Measurements from ENCODE around the gene RPGR. TPM values are rescaled to one million over a fixed set of nuclear protein-coding genes. Genes with fewer than 3 reads are reported as not detected.

Gene RPGR
- total RNA-seq, 1 donor from 2014 or later: 32.3 TPM

DNA sequence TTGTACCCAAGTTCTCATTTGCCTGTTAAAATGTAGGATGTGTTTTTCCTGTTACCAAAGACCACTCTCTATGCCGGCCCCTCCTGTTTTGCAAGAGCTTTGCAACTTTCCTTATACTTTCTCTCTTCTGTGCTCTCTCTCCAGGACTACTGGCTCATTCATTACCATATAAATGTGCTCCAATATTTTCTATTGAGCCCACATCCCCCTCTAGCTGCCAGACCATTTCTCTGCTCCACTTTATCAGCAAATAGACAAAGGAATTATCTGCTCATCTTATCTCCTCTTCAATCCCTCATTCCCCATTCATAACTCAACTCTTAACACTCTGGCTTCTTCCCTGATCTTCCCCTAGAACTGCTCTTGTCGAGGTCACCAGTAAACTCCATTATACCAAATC, 33.6 kb downstream of the RPGR start:
- no peak overlapping the region for H3K27ac Mint-ChIP-seq
- no peak overlapping the region for H3K4me3 Mint-ChIP-seq (ENCODE audit: low read depth)
- no peaks in the 10 kb centered on the region for H3K4me1 Mint-ChIP-seq (ENCODE audit: low read depth)
- DNase-seq (ENCODE audit: low spot score, unreplicated experiment): no peak
- TF ChIP-seq, protein P1, sequence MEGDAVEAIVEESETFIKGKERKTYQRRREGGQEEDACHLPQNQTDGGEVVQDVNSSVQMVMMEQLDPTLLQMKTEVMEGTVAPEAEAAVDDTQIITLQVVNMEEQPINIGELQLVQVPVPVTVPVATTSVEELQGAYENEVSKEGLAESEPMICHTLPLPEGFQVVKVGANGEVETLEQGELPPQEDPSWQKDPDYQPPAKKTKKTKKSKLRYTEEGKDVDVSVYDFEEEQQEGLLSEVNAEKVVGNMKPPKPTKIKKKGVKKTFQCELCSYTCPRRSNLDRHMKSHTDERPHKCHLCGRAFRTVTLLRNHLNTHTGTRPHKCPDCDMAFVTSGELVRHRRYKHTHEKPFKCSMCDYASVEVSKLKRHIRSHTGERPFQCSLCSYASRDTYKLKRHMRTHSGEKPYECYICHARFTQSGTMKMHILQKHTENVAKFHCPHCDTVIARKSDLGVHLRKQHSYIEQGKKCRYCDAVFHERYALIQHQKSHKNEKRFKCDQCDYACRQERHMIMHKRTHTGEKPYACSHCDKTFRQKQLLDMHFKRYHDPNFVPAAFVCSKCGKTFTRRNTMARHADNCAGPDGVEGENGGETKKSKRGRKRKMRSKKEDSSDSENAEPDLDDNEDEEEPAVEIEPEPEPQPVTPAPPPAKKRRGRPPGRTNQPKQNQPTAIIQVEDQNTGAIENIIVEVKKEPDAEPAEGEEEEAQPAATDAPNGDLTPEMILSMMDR (IDR thresholded peaks at IDR 0.05; ENCODE audit: unreplicated experiment): no peak
- peaks cover 5% of the 10 kb centered on the region for H3K36me3 Mint-ChIP-seq (ENCODE audit: insufficient read depth)
- H3K27me3 Mint-ChIP-seq: no peaks in the 10 kb centered on the region
- H3K9me3 Mint-ChIP-seq (ENCODE audit: low read depth): peaks cover 8% of the 10 kb centered on the region

GRCh38 chrX:38287674-38288073, 39.6 kb downstream of the RPGR start:
- no peaks in the 10 kb centered on the region for H3K4me1 Mint-ChIP-seq (ENCODE audit: low read depth)

GRCh38 chrX:38285649-38286048, 41.7 kb downstream of the RPGR start:
- H3K4me3 Mint-ChIP-seq (ENCODE audit: low read depth): no peak overlapping the region
- no peaks in the 10 kb centered on the region for H3K4me1 Mint-ChIP-seq (ENCODE audit: low read depth)
- peaks cover 14% of the 10 kb centered on the region for H3K36me3 Mint-ChIP-seq (ENCODE audit: insufficient read depth)
- no peak for DNase-seq (ENCODE audit: low spot score, unreplicated experiment)
- no peak overlapping the region for H3K27ac Mint-ChIP-seq
- no peaks in the 10 kb centered on the region for H3K27me3 Mint-ChIP-seq
- peaks cover 19% of the 10 kb centered on the region for H3K9me3 Mint-ChIP-seq (ENCODE audit: low read depth)
- TF ChIP-seq, protein P1 (IDR thresholded peaks at IDR 0.05; ENCODE audit: unreplicated experiment): no peak

More at GRCh38 chrX:38287674-38288073, 39.6 kb downstream of the RPGR start:
- no peak overlapping the region for H3K4me3 Mint-ChIP-seq (ENCODE audit: low read depth)
- H3K27ac Mint-ChIP-seq: no peak overlapping the region
- H3K9me3 Mint-ChIP-seq (ENCODE audit: low read depth): peaks cover 16% of the 10 kb centered on the region
- DNase-seq (ENCODE audit: low spot score, unreplicated experiment): no peak
- no peaks in the 10 kb centered on the region for H3K27me3 Mint-ChIP-seq
- peaks cover 16% of the 10 kb centered on the region for H3K36me3 Mint-ChIP-seq (ENCODE audit: insufficient read depth)
- TF ChIP-seq, protein P1 (IDR thresholded peaks at IDR 0.05; ENCODE audit: unreplicated experiment): no peak

DNA sequence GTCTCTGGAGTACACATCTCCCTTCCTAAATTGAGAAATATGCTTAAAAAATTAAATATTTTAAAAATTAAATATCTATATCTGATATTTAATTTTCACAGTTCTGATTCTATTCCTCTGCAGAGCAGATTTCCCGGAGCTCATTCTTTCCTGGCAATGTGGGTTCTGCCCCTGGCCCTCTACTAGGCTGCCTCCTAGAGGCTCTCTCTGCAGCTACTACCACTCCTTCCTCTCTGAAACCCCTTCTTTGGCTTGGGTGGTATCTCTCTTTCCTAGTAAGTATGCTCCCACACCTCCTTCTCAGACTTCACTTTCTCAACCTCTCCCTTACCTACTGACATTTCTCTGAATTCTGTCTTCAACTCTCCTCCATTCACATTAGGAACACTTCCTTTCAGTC, 45.3 kb downstream of the RPGR start:
- DNase-seq (ENCODE audit: low spot score, unreplicated experiment): no peak
- Mint-ChIP-seq H3K9me3 (ENCODE audit: low read depth) (peaks cover 14% of the 10 kb centered on the region), H3K36me3 (ENCODE audit: insufficient read depth) (peaks cover 7% of the 10 kb centered on the region), H3K27ac (no peak overlapping the region), H3K4me3 (ENCODE audit: low read depth) (no peak overlapping the region), H3K27me3 (no peaks in the 10 kb centered on the region), H3K4me1 (ENCODE audit: low read depth) (peaks cover 6% of the 10 kb centered on the region)
- TF ChIP-seq, protein P1 (IDR thresholded peaks at IDR 0.05; ENCODE audit: unreplicated experiment): no peak

GRCh38 chrX:38279188-38279587, 48.1 kb downstream of the RPGR start:
- Mint-ChIP-seq H3K9me3 (ENCODE audit: low read depth) (peaks cover 15% of the 10 kb centered on the region), H3K4me3 (ENCODE audit: low read depth) (no peak overlapping the region), H3K27ac (peak overlapping the region; percentile 25), H3K27me3 (no peaks in the 10 kb centered on the region), H3K36me3 (ENCODE audit: insufficient read depth) (peaks cover 8% of the 10 kb centered on the region), H3K4me1 (ENCODE audit: low read depth) (peaks cover 9% of the 10 kb centered on the region)
- no peak for DNase-seq (ENCODE audit: low spot score, unreplicated experiment)
- TF ChIP-seq, protein P1 (IDR thresholded peaks at IDR 0.05; ENCODE audit: unreplicated experiment): no peak
